ENCODE results near the gene IGF2BP2. TPM values are rescaled to one million over a fixed set of nuclear protein-coding genes. Genes with fewer than 3 reads are reported as not detected.
A peak's percentile ranks its signal among the peaks of the same experiment; 100 is the strongest.

IGF2BP2 gene
- total RNA-seq, 1 donor from 2014 or later, result 101 TPM

DNA sequence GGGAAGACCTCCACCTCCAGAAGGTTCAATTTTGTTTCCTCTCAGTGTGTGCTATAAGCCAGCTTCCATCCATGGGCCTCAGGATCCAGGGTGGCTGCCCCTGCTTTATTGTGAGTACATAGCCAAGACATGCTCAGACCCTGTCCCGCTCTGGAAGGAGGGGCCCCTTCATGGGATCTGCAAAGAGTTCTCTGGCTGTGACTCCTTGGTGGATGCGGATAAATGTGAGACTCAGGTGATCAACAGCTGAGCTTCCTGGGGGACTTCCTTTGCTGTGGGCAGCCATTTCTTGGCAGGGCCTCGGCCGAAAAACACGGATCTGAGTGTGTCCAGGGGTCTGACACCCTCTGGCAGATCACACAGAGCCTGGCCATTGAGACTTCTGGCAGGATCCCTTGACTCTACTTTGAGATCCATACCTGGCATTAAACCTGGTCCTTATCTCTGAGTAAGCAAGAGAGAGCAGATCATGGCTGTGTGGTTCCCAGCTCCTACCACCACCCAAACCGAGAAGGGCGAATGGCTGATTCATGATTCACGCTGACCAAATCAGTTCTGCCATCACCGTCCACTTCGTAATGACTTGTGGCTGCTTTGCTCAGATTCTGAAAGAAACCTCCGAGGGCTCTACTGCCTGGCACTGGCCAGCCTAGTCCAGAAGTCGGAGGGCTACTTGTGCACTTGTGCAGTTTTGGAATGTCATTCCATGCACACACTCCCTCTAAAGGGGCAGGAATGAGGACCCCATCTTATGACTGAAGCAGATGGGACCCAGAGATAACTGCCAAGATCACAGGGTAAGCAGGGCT lies 170.7 kb downstream of the IGF2BP2 start:
- Mint-ChIP-seq H3K27me3 (ENCODE audit: unreplicated experiment) (no peaks in the 10 kb centered on the region), H3K4me1 (ENCODE audit: unreplicated experiment) (peaks cover 42% of the 10 kb centered on the region), H3K36me3 (ENCODE audit: unreplicated experiment) (peaks cover 39% of the 10 kb centered on the region), H3K4me3 (ENCODE audit: unreplicated experiment) (no peak overlapping the region), H3K27ac (ENCODE audit: unreplicated experiment) (peak overlapping the region; percentile 66), H3K9me3 (ENCODE audit: unreplicated experiment) (no peaks in the 10 kb centered on the region)
- peak; percentile 70 for DNase-seq (ENCODE audit: extremely low spot score, unreplicated experiment)
- TF ChIP-seq, protein P1, sequence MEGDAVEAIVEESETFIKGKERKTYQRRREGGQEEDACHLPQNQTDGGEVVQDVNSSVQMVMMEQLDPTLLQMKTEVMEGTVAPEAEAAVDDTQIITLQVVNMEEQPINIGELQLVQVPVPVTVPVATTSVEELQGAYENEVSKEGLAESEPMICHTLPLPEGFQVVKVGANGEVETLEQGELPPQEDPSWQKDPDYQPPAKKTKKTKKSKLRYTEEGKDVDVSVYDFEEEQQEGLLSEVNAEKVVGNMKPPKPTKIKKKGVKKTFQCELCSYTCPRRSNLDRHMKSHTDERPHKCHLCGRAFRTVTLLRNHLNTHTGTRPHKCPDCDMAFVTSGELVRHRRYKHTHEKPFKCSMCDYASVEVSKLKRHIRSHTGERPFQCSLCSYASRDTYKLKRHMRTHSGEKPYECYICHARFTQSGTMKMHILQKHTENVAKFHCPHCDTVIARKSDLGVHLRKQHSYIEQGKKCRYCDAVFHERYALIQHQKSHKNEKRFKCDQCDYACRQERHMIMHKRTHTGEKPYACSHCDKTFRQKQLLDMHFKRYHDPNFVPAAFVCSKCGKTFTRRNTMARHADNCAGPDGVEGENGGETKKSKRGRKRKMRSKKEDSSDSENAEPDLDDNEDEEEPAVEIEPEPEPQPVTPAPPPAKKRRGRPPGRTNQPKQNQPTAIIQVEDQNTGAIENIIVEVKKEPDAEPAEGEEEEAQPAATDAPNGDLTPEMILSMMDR (IDR thresholded peaks at IDR 0.05), result no peak

DNA sequence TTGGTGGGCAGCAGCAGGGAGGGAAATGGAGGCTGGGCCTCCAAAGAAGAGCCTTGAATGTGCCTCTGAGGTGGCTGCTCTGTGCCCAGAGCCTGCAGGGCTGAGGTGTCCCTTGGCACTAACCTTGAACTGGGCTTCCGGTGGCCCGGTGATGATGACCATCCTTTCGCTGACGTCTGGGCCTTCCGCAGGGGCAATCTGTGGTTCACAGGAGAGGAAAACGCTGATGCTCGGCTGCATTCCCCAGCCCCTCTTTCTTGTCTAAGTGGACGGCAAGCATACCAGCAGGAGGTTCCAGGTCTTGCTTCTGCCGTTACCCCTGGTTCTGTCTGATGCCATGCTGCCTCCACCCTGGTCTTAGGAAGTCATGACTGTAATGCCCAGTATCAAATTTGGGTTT lies 172.9 kb downstream of the IGF2BP2 start:
- Mint-ChIP-seq H3K9me3 (ENCODE audit: unreplicated experiment) (no peaks in the 10 kb centered on the region), H3K4me3 (ENCODE audit: unreplicated experiment) (no peak overlapping the region), H3K36me3 (ENCODE audit: unreplicated experiment) (peaks cover 51% of the 10 kb centered on the region), H3K27me3 (ENCODE audit: unreplicated experiment) (no peaks in the 10 kb centered on the region), H3K4me1 (ENCODE audit: unreplicated experiment) (peaks cover 39% of the 10 kb centered on the region), H3K27ac (ENCODE audit: unreplicated experiment) (no peak overlapping the region)
- peak; percentile 70 for DNase-seq (ENCODE audit: extremely low spot score, unreplicated experiment)
- TF ChIP-seq, protein P1 (IDR thresholded peaks at IDR 0.05), result no peak

DNA sequence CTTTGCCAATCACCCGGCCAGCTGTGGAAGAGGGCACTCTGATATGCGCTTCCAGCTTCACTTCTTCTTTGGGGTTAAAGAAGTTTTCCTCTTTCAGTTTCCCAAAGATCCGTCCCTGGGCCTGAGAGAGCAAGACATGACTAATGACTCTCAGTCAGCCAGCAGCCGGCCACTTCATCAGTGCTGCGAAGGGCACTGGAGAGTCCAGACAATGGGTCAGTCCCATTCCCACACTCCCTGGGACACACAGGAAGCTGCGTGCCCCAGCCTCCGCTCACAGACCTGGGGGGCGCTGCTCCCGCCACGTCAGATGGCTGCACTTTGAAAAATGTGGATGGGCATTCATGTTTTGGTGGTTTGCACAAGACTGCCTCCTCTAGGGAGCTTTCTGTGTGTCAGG lies 175.4 kb downstream of the IGF2BP2 start:
- H3K4me3 Mint-ChIP-seq (ENCODE audit: unreplicated experiment), result no peak overlapping the region
- no peak for DNase-seq (ENCODE audit: extremely low spot score, unreplicated experiment)
- TF ChIP-seq, protein P1 (IDR thresholded peaks at IDR 0.05), result no peak
- peaks cover 40% of the 10 kb centered on the region for H3K4me1 Mint-ChIP-seq (ENCODE audit: unreplicated experiment)
- H3K27ac Mint-ChIP-seq (ENCODE audit: unreplicated experiment), result no peak overlapping the region
- no peaks in the 10 kb centered on the region for H3K9me3 Mint-ChIP-seq (ENCODE audit: unreplicated experiment)
- no peaks in the 10 kb centered on the region for H3K27me3 Mint-ChIP-seq (ENCODE audit: unreplicated experiment)
- H3K36me3 Mint-ChIP-seq (ENCODE audit: unreplicated experiment), result peaks cover 62% of the 10 kb centered on the region

DNA sequence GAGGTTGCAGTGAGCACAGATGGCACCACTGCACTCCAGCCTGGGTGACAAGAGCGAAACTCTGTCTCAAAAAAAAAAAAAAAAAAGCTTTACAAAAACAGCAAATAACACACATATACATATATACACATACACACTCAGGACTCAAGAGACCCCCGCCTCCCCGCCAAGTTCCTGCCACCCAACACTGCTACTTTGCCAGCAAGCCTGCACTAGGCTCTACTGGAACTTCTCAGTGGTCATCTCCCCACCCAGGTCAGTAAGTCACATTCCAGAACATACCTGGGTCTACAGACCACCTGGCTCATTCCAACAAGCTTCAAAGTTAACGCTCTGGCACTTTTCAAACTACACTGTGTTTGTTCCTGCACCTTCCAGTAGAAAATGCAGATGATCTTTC lies 176.4 kb downstream of the IGF2BP2 start:
- TF ChIP-seq, protein P1 (IDR thresholded peaks at IDR 0.05), result no peak
- DNase-seq (ENCODE audit: extremely low spot score, unreplicated experiment), result no peak
- H3K4me1 Mint-ChIP-seq (ENCODE audit: unreplicated experiment), result peaks cover 40% of the 10 kb centered on the region
- H3K9me3 Mint-ChIP-seq (ENCODE audit: unreplicated experiment), result no peaks in the 10 kb centered on the region
- H3K27me3 Mint-ChIP-seq (ENCODE audit: unreplicated experiment), result no peaks in the 10 kb centered on the region
- peaks cover 61% of the 10 kb centered on the region for H3K36me3 Mint-ChIP-seq (ENCODE audit: unreplicated experiment)
- peak overlapping the region; percentile 83 for H3K27ac Mint-ChIP-seq (ENCODE audit: unreplicated experiment)
- H3K4me3 Mint-ChIP-seq (ENCODE audit: unreplicated experiment), result no peak overlapping the region

DNA sequence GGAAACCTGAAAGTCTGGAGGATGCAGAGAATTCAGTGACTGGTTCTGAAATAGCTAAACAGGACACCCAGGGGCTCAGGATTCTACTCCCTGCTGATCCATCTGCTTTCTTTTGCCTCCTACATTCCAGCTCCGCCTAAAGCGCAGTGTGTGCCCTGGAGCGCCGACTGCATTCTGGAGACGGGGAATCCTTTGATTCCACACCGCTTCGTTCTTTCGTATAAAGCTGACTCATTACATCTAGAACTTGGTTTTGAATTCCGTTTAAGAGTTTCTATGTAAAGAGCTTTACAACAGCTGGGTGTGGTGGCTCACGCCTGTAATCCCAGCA lies 177.0 kb downstream of the IGF2BP2 start:
- DNase-seq (ENCODE audit: extremely low spot score, unreplicated experiment), result no peak
- H3K27ac Mint-ChIP-seq (ENCODE audit: unreplicated experiment), result peak overlapping the region; percentile 83
- peaks cover 40% of the 10 kb centered on the region for H3K4me1 Mint-ChIP-seq (ENCODE audit: unreplicated experiment)
- TF ChIP-seq, protein P1 (IDR thresholded peaks at IDR 0.05), result no peak
- no peak overlapping the region for H3K4me3 Mint-ChIP-seq (ENCODE audit: unreplicated experiment)
- H3K9me3 Mint-ChIP-seq (ENCODE audit: unreplicated experiment), result no peaks in the 10 kb centered on the region
- no peaks in the 10 kb centered on the region for H3K27me3 Mint-ChIP-seq (ENCODE audit: unreplicated experiment)
- H3K36me3 Mint-ChIP-seq (ENCODE audit: unreplicated experiment), result peaks cover 61% of the 10 kb centered on the region

Measured in osteocyte (in vitro differentiated cells).